ENCODE data around the gene CNOT10.

The CNOT10 gene

DNA sequence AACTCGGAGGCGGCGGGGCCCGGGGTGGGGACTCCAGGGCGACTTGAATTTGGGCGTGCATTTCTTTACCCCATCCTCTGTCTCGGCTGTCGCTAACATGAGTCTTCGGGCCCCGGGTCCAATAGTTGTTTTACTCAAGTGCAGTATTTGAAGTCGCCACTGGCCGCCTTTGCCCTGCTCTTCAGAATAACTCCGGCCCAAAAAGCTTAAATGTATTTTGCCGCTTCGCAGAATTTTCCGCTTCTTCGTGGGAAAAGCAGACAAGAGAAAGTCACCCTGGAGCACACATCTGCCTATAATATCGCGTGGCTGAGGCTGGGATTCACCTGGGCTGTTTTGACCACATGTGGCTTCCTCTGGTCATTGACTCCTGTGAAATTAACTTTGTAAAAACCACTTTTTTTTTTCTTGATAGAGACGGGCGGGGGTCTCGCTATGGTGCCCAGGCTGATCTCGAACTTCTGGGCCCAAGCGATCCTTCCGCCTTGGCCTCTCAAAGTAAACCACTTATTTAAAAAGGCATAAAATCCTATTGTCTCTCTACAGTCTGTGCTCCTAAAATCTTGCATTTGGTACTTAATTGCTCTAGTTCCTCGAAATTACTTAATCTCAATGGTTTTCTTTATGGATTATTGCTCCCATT lies 676 bp downstream of the CNOT10 start:
- H3K27ac ChIP-seq (ENCODE audit: insufficient read depth, low read depth, low read length, poor library complexity, severe bottlenecking), result peak overlapping the region; percentile 84
- no peaks in the 10 kb centered on the region for H3K36me3 ChIP-seq (ENCODE audit: control insufficient read depth, insufficient read depth, low read length)
- no peaks in the 10 kb centered on the region for H3K9me3 ChIP-seq (ENCODE audit: control insufficient read depth, low read length)
- peaks cover 13% of the 10 kb centered on the region for H3K4me1 ChIP-seq (ENCODE audit: control insufficient read depth, insufficient read depth, low read length)
- 13 to 15% methylated on average over 26 of the region's 26 CpGs for WGBS, 2 experiments
- H3K4me3 ChIP-seq (ENCODE audit: insufficient read depth, low read depth, low read length), result peak overlapping the region; percentile 93
- H3K27me3 ChIP-seq (ENCODE audit: control insufficient read depth, insufficient read depth, low read length, poor library complexity, severe bottlenecking), result no peaks in the 10 kb centered on the region

DNA sequence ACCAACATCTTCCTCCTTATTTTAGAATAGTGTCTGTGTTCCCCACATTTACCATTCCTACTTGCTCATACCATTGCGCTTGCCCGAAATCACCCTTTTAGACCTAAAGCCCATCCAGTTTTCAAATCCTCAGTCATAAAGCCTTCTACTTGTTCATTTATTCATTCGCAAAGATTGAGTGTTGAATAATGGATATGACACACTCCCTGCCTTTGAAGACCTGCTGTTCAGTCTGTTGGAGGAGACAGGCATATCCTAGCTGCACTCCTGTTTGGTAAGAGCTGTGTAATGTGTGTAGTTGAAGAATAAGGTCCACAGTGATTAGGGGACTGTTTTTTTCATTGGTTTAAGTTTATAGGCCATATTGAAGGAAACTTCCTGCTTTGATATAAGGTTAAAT lies 1.7 kb downstream of the CNOT10 start:
- H3K9me3 ChIP-seq (ENCODE audit: control insufficient read depth, low read length), result no peaks in the 10 kb centered on the region
- H3K4me3 ChIP-seq (ENCODE audit: insufficient read depth, low read depth, low read length), result peak overlapping the region; percentile 93
- no peaks in the 10 kb centered on the region for H3K36me3 ChIP-seq (ENCODE audit: control insufficient read depth, insufficient read depth, low read length)
- WGBS, 2 experiments, result 93 to 99% methylated on average over 3 of the region's 3 CpGs
- H3K27ac ChIP-seq (ENCODE audit: insufficient read depth, low read depth, low read length, poor library complexity, severe bottlenecking), result no peak overlapping the region
- H3K27me3 ChIP-seq (ENCODE audit: control insufficient read depth, insufficient read depth, low read length, poor library complexity, severe bottlenecking), result no peaks in the 10 kb centered on the region
- peaks cover 13% of the 10 kb centered on the region for H3K4me1 ChIP-seq (ENCODE audit: control insufficient read depth, insufficient read depth, low read length)

DNA sequence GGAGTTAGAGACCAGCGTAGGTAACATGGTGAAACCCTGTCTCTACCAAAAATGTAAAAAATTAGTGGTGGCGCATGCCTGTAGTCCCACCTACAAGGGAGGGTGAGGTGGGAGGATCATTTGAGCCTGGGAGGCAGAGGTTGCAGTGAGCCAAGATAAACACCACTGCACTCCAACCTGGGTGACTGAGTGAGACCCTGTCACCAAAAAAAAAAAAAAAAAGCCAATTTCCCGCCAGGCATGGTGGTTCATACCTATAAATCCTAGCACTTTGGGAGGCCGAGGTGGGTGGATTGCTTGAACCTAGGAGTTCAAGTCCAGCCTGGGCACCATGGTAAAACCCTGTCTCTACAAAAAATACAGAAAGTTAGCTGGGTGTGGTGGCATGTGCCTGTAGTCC lies 6.9 kb downstream of the CNOT10 start:
- Histone ChIP-seq H3K27me3 (ENCODE audit: control insufficient read depth, insufficient read depth, low read length, poor library complexity, severe bottlenecking) (no peaks in the 10 kb centered on the region), H3K4me1 (ENCODE audit: control insufficient read depth, insufficient read depth, low read length) (peaks cover under 1% of the 10 kb centered on the region), H3K9me3 (ENCODE audit: control insufficient read depth, low read length) (no peaks in the 10 kb centered on the region), H3K4me3 (ENCODE audit: insufficient read depth, low read depth, low read length) (no peak overlapping the region), H3K36me3 (ENCODE audit: control insufficient read depth, insufficient read depth, low read length) (no peaks in the 10 kb centered on the region), H3K27ac (ENCODE audit: insufficient read depth, low read depth, low read length, poor library complexity, severe bottlenecking) (no peak overlapping the region)
- 95 to 98% methylated on average over 4 of the region's 4 CpGs for WGBS, 2 experiments

DNA sequence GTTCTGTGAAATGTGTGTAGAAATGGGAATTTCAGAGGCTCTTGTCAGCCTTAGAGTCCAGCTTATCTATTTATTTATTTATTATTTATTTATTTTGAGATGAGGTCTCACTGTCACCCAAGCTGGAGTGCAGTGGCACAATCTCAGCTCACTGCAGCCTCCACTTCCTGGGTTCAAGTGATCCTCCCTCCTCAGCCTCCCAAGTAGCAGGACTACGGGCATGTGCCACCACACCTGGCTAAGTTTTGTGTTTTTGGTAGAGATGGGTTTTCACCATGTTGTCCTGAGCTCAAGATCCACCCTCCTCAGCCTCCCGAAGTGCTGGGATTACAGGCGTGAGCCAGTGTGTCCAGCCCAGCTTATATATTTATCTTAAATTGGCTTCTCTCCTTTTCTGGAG lies 11.5 kb downstream of the CNOT10 start:
- Histone ChIP-seq H3K4me1 (ENCODE audit: control insufficient read depth, insufficient read depth, low read length) (no peaks in the 10 kb centered on the region), H3K27ac (ENCODE audit: insufficient read depth, low read depth, low read length, poor library complexity, severe bottlenecking) (no peak overlapping the region), H3K27me3 (ENCODE audit: control insufficient read depth, insufficient read depth, low read length, poor library complexity, severe bottlenecking) (no peaks in the 10 kb centered on the region), H3K36me3 (ENCODE audit: control insufficient read depth, insufficient read depth, low read length) (no peaks in the 10 kb centered on the region), H3K4me3 (ENCODE audit: insufficient read depth, low read depth, low read length) (no peak overlapping the region), H3K9me3 (ENCODE audit: control insufficient read depth, low read length) (no peaks in the 10 kb centered on the region)
- 84 to 97% methylated on average over 3 of the region's 3 CpGs for WGBS, 2 experiments

DNA sequence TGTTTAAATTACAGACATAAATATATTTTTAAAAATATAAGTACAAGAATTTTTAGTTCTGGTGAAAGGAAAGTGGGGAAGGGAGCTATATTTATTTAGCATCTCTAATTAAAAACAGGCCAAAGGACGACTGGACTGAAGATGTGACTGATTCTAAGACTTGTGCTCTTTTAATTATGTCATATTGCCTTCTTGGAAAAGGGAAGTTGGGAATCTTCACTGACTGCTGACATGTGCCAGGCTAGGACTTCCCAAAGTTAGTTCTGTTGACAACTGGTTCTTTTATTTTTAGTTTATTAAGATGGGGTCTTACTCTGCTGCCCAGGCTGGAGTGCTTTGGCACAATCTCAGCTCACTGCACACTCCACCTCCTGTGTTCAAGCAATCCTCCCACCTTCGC lies 13.5 kb downstream of the CNOT10 start:
- Histone ChIP-seq H3K9me3 (ENCODE audit: control insufficient read depth, low read length) (no peaks in the 10 kb centered on the region), H3K36me3 (ENCODE audit: control insufficient read depth, insufficient read depth, low read length) (no peaks in the 10 kb centered on the region), H3K4me1 (ENCODE audit: control insufficient read depth, insufficient read depth, low read length) (no peaks in the 10 kb centered on the region), H3K4me3 (ENCODE audit: insufficient read depth, low read depth, low read length) (no peak overlapping the region), H3K27ac (ENCODE audit: insufficient read depth, low read depth, low read length, poor library complexity, severe bottlenecking) (no peak overlapping the region), H3K27me3 (ENCODE audit: control insufficient read depth, insufficient read depth, low read length, poor library complexity, severe bottlenecking) (no peaks in the 10 kb centered on the region)
- WGBS, 2 experiments, result 89 to 94% methylated on average over 2 of the region's 2 CpGs

DNA sequence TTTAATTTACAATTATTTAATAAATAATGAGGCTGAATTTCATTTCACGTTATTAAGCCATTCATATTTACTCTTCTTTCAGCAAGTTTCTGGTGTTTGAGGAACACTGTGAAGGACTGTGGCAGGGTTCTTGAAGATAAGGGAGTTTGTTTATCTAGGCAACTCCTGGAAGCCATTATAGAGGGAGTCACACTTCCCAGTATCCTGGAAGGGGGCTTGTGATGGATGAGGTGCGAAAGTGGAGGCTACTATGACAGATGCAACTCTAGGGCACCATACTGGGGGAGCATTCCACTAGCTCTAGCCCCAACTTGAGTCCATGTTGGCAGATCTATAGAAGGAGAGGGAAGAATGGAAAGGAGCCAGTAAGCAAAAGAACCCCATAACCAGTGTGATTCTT lies 14.4 kb downstream of the CNOT10 start:
- no peaks in the 10 kb centered on the region for H3K4me1 ChIP-seq (ENCODE audit: control insufficient read depth, insufficient read depth, low read length)
- H3K27ac ChIP-seq (ENCODE audit: insufficient read depth, low read depth, low read length, poor library complexity, severe bottlenecking), result no peak overlapping the region
- H3K4me3 ChIP-seq (ENCODE audit: insufficient read depth, low read depth, low read length), result no peak overlapping the region
- H3K36me3 ChIP-seq (ENCODE audit: control insufficient read depth, insufficient read depth, low read length), result no peaks in the 10 kb centered on the region
- H3K27me3 ChIP-seq (ENCODE audit: control insufficient read depth, insufficient read depth, low read length, poor library complexity, severe bottlenecking), result no peaks in the 10 kb centered on the region
- H3K9me3 ChIP-seq (ENCODE audit: control insufficient read depth, low read length), result no peaks in the 10 kb centered on the region
- 97% methylated on average over 1 of the region's 2 CpGs for WGBS, 2 experiments

DNA sequence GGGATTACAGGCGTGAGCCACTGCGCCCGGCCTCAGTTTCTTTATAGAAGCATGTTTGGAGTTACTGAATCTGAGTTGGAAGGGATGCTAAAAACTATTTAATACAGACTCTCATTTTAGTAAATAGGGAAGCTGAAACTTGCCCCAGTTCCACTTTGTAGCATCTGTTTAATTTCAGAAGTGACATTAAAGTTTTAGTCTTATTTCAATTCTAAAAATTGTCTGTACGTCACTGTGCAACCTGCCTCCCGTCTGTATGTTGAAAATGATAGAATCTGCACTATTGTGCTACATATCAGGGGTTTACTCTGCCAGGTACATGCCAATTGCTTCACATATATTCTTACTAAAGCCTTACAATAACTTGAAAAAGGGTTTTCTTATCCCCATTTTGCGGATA lies 15.3 kb downstream of the CNOT10 start:
- H3K27me3 ChIP-seq (ENCODE audit: control insufficient read depth, insufficient read depth, low read length, poor library complexity, severe bottlenecking), result no peaks in the 10 kb centered on the region
- H3K4me3 ChIP-seq (ENCODE audit: insufficient read depth, low read depth, low read length), result no peak overlapping the region
- H3K4me1 ChIP-seq (ENCODE audit: control insufficient read depth, insufficient read depth, low read length), result no peaks in the 10 kb centered on the region
- no peaks in the 10 kb centered on the region for H3K36me3 ChIP-seq (ENCODE audit: control insufficient read depth, insufficient read depth, low read length)
- H3K27ac ChIP-seq (ENCODE audit: insufficient read depth, low read depth, low read length, poor library complexity, severe bottlenecking), result no peak overlapping the region
- 78 to 94% methylated on average over 5 to 6 of the region's 6 CpGs for WGBS, 2 experiments
- no peaks in the 10 kb centered on the region for H3K9me3 ChIP-seq (ENCODE audit: control insufficient read depth, low read length)

DNA sequence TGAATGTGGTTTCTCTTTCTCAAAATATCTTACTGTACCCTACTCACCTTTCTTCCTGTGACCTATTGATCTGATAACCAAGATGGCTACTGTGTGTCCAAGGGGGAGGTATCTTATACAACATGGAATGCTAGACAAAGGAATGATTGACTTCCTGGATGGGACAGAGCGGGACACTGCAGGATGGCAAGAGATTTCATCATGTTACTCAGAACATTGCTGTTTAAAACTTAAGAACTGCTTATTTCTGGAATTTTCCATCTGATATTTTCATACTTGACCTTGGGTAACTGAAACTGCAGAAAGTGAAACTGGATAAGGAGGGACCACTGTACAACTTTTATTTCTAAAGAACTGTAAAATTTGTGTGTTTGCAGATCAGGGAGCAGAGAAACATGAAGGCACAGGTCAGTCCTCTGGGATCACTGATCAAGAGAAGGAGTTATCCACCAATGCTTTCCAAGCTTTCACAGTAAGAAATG lies 18.5 kb downstream of the CNOT10 start:
- Histone ChIP-seq H3K4me3 (ENCODE audit: insufficient read depth, low read depth, low read length) (no peak overlapping the region), H3K9me3 (ENCODE audit: control insufficient read depth, low read length) (no peaks in the 10 kb centered on the region), H3K36me3 (ENCODE audit: control insufficient read depth, insufficient read depth, low read length) (no peaks in the 10 kb centered on the region), H3K27me3 (ENCODE audit: control insufficient read depth, insufficient read depth, low read length, poor library complexity, severe bottlenecking) (no peaks in the 10 kb centered on the region), H3K4me1 (ENCODE audit: control insufficient read depth, insufficient read depth, low read length) (no peaks in the 10 kb centered on the region), H3K27ac (ENCODE audit: insufficient read depth, low read depth, low read length, poor library complexity, severe bottlenecking) (peak overlapping the region; percentile 3)
- WGBS, 2 experiments, result 96% methylated on average over 1 of the region's 1 CpG

DNA sequence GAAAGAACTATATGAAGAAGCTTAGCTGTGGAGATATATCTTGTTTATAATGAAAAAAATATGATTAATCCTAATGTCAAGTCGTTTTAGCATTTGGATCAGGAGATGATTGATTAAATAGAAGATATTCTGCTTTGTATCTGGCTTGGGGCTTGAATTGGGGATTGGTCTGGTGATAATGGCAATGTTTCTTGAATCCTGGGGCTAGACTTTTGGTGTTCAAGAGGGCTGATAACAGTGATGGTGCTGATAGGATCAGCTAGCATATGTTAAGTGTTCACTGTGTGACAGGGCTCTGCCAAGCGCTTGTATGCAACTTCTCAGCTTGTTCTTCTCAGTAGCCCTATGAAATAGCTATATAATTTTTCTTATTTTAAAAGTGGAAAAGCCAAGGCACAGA lies 20.2 kb downstream of the CNOT10 start:
- no peak overlapping the region for H3K4me3 ChIP-seq (ENCODE audit: insufficient read depth, low read depth, low read length)
- H3K36me3 ChIP-seq (ENCODE audit: control insufficient read depth, insufficient read depth, low read length), result no peaks in the 10 kb centered on the region
- H3K27ac ChIP-seq (ENCODE audit: insufficient read depth, low read depth, low read length, poor library complexity, severe bottlenecking), result no peak overlapping the region
- no peaks in the 10 kb centered on the region for H3K9me3 ChIP-seq (ENCODE audit: control insufficient read depth, low read length)
- H3K4me1 ChIP-seq (ENCODE audit: control insufficient read depth, insufficient read depth, low read length), result no peaks in the 10 kb centered on the region
- WGBS, 2 experiments, result 89 to 93% methylated on average over 2 of the region's 2 CpGs
- no peaks in the 10 kb centered on the region for H3K27me3 ChIP-seq (ENCODE audit: control insufficient read depth, insufficient read depth, low read length, poor library complexity, severe bottlenecking)

DNA sequence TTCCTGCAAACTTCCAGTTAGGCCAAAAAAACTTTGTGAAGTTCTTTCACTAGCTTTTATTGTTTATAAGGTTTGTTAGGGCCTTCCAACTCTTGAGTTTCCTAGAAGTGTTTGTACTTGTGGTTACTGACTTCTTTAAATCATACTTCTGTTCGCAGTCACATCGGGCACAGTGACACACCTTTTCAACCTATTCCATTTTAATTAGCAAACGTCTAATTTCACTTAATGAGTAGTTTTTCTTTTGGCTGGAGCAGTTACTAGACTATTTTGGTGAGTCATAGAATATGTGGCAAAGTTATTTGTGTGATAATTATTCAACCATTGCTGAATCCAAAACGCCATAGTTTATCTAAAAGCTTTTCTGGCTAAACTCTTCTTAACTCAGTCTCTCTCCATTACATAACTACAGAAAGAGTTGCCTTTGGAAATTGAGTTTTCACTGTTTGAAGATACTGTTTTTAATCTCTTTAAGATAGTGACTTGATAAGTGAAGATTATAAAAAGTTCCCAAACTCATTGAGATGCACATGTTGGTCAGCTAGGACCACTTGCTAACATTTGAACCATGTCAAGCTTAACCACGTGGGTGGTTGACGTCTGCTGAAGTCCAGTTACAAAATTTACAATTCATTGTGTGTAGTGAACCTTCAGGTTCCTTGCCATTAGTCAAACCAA lies 21.5 kb downstream of the CNOT10 start:
- no peak overlapping the region for H3K27ac ChIP-seq (ENCODE audit: insufficient read depth, low read depth, low read length, poor library complexity, severe bottlenecking)
- no peaks in the 10 kb centered on the region for H3K27me3 ChIP-seq (ENCODE audit: control insufficient read depth, insufficient read depth, low read length, poor library complexity, severe bottlenecking)
- H3K4me1 ChIP-seq (ENCODE audit: control insufficient read depth, insufficient read depth, low read length), result no peaks in the 10 kb centered on the region
- no peaks in the 10 kb centered on the region for H3K9me3 ChIP-seq (ENCODE audit: control insufficient read depth, low read length)
- no peak overlapping the region for H3K4me3 ChIP-seq (ENCODE audit: insufficient read depth, low read depth, low read length)
- H3K36me3 ChIP-seq (ENCODE audit: control insufficient read depth, insufficient read depth, low read length), result peaks cover 6% of the 10 kb centered on the region
- 96 to 97% methylated on average over 2 to 5 of the region's 6 CpGs for WGBS, 2 experiments

All from ectodermal cell (in vitro differentiated cells).